Pancreas (tissue), 10 donors: ENCODE measurements around the gene ANGEL2. TPM values are rescaled to one million over a fixed set of nuclear protein-coding genes. Genes with fewer than 3 reads are reported as not detected.

Source experiments
- ATAC-seq, 4 donors: fragments of 200-7000 bp; cut with Tn5 transposase; one replicate each; pipeline versions ENCODE4 v1.8.0 to v1.9.1; 2020; ENCODE audit warnings: mild to moderate bottlenecking in 4 of 4, moderate library complexity in 4 of 4
- DNase-seq, 6 donors: peaks; one replicate each; pipeline ENCODE4 v3.0.0-alpha.2; 2020
- FAIRE-seq: peaks from 2 replicates; lab custom pipeline; 2012; peaks lifted over from hg19 to GRCh38; lab: Jason Lieb, UNC
- H3K27ac ChIP-seq, 4 donors: fragments of 200-600 bp; sonication (generic); 1 replicate in 3 of 4; 2 replicates in 1 of 4; pipeline versions ENCODE4 v1.5.0 to v1.8.0; 2020
- H3K27me3 ChIP-seq, 4 donors: fragments of 200-600 bp; one replicate each; pipeline ENCODE4 v1.8.0; 2021
- H3K36me3 ChIP-seq, 3 donors: fragments of 200-600 bp; sonication (generic) in 1 of 3; one replicate each; pipeline versions ENCODE4 v1.5.0 to v1.8.0; 2020 to 2021
- H3K4me1 ChIP-seq, 3 donors: fragments of 200-600 bp; one replicate each; pipeline ENCODE4 v1.8.0; 2021
- H3K4me3 ChIP-seq, 4 donors: fragments of 200-600 bp; sonication (generic) in 2 of 4; one replicate each; pipeline versions ENCODE4 v1.5.0 to v1.8.0; 2020 to 2021
- H3K9me3 ChIP-seq, 4 donors: fragments of 200-600 bp; one replicate each; pipeline ENCODE4 v1.8.0; 2021
- WGBS, 2 donors: extraction: QIAGEN DNeasy Blood & Tissue Kit; methylation state at CpG; one replicate each; pipeline ENCODE4 v1.1.7; 2013; 5-methylcytosine and 5-hydroxymethylcytosine counted together
- intact Hi-C, 3 donors: fragments of 100-400 bp; cut with DNase I; formaldehyde crosslinking; loops; one replicate each; pipeline versions ENCODE4 v1.11.1 to v1.14.2; 2022
- polyA plus RNA-seq, 2 donors: library from polyadenylated mRNA; stranded (reverse); fragments of 200-250 nt; gene quantifications; one replicate each; pipeline ENCODE4 v1.2.3, GENCODE V29; 2013
- total RNA-seq, 6 donors: library from RNA; stranded (reverse); fragmentation: NEBNext Ultra II Directional in 4 of 6; extraction: Animal tissue kit (Norgen Biotek cat#: 25700) in 4 of 6; gene quantifications; one replicate each; pipeline versions ENCODE4 v1.2.1 to v1.2.4, GENCODE V29; 2021 to 2023
- TF ChIP-seq, protein P1 (sequence below), 4 donors: fragments of 200-600 bp; sonication (generic) in 3 of 4; IDR thresholded peaks; one replicate each; pipeline versions ENCODE4 v1.5.0 to v1.8.0; 2021; ENCODE audit warnings: antibody characterized with exemption in 4 of 4
- donor health status: healthy with polysubstance abuse.
- donor health status: DM: no; HTN: no; CAD: no; lungs with moderate emphysema.
- donor health status: DM: no; HTN: no; CAD: no.
- donor health status: control.
- donor health status: control.
- donor health status: Bipolar disorder and iron deficiency.
- donor health status: DM: yes; HTN: yes; CAD: no.
- donor health status: DM: no; HTN: no; CAD: no.
- donor health status: DM: no; HTN: no; CAD: no.
- donor health status: DM: yes; HTN: yes; CAD: no.

ANGEL2 gene
- total and polyA plus RNA-seq, 8 donors = 9.8 to 17.2 (median 11.8) TPM

DNA sequence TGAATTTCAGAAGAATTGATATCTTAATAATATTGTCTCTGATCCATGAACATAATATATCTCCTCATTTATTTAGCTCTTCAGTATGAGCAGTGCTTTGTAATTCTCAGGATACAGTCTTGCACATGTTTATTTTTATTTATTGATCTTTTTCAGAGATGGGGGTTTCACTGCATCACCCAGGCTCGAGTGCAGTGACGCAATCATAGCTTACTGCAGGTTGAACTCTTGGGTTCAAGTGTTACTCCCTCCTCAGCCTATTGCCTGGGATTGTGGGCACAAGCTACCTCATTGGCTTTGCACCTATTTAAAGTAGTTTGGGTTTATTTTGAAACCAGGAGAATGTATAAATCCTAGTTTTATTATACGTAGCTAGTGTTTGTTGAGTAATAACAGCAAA lies 40.1 kb upstream of the ANGEL2 start:
- H3K27me3 ChIP-seq = no peaks in the 10 kb centered on the region
- WGBS, 2 donors = 69 to 75% methylated on average over 3 of the region's 3 CpGs
- intact Hi-C loops = no loop called here
- TF ChIP-seq, protein P1, sequence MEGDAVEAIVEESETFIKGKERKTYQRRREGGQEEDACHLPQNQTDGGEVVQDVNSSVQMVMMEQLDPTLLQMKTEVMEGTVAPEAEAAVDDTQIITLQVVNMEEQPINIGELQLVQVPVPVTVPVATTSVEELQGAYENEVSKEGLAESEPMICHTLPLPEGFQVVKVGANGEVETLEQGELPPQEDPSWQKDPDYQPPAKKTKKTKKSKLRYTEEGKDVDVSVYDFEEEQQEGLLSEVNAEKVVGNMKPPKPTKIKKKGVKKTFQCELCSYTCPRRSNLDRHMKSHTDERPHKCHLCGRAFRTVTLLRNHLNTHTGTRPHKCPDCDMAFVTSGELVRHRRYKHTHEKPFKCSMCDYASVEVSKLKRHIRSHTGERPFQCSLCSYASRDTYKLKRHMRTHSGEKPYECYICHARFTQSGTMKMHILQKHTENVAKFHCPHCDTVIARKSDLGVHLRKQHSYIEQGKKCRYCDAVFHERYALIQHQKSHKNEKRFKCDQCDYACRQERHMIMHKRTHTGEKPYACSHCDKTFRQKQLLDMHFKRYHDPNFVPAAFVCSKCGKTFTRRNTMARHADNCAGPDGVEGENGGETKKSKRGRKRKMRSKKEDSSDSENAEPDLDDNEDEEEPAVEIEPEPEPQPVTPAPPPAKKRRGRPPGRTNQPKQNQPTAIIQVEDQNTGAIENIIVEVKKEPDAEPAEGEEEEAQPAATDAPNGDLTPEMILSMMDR (IDR thresholded peaks at IDR 0.05) = no peak
- FAIRE-seq (no peak), ATAC-seq (no peak), DNase-seq (no peak)
- H3K27ac ChIP-seq = no peak overlapping the region
- H3K36me3 ChIP-seq = no peaks in the 10 kb centered on the region
- no peak overlapping the region for H3K4me3 ChIP-seq
- peaks cover 7 to 10% (median 8%) of the 10 kb centered on the region in 3 donors for H3K4me1 ChIP-seq
- no peaks in the 10 kb centered on the region for H3K9me3 ChIP-seq

DNA sequence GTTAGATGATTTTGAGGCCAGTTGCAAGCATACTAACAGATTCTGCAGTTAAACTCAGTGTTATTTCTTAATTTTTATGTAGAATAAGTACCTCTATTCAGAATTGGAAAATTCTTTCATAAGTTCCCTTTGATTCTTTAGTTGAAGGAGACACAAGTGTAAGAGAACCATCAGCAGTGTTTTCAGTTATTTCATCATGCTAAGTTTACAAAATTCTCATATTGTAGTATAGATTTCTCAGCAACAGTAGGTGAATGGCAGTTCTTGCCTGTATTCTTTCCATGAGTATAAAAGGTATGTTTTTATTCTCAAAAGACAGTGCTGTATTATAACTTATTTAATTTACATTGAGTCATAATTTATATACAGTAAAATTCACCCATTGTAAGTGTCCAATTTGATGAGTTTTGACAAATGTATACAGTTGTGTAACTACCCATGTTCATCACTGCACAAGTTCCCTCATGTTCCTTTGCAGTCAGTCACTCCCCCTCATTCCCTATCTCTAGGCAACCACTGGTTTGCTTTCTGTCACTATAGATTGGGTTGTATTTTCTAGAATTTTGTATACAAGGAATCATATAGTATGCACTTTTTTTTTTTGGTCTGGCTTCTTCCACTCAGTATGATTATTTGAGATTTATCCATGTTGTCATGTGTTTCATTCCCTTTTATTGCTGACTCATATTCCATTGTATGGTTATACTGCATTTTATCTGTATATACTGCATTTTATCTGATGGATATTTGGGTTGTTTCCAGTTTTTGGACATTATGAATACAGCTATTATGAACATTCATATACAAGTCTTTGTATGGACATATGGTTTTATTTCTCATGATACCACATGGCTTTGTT lies 39.3 kb upstream of the ANGEL2 start:
- H3K9me3 ChIP-seq = no peaks in the 10 kb centered on the region
- no peak overlapping the region for H3K27ac ChIP-seq
- no peak overlapping the region for H3K4me3 ChIP-seq
- no peak for DNase-seq
- no peak for FAIRE-seq
- H3K4me1 ChIP-seq = peaks cover 7 to 14% (median 8%) of the 10 kb centered on the region in 3 donors
- intact Hi-C loops = no loop called here
- no peaks in the 10 kb centered on the region for H3K27me3 ChIP-seq
- TF ChIP-seq, protein P1 (IDR thresholded peaks at IDR 0.05) = no peak
- no peak for ATAC-seq
- no peaks in the 10 kb centered on the region for H3K36me3 ChIP-seq

DNA sequence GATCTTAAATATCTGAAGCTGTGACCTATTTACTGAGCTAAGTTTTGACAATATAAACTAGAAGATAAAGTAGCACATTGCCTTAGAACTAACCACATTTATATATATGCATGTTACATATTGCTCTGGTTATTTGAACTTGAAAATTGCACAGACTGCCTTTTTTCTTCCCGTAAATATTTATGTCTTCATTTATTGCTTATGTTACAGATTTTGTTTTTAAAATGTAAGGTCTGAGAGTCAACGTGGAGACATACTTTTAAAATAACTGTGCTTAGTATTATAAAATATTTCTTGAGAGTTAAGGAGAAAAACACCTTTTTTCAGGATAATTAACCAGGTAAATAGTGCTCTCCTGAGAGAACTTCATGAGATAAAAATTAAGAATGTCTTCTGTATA lies 38.5 kb upstream of the ANGEL2 start:
- Histone ChIP-seq H3K27me3 (no peaks in the 10 kb centered on the region), H3K4me1 (peaks cover 7 to 14% (median 8%) of the 10 kb centered on the region in 3 donors), H3K4me3 (no peak overlapping the region), H3K27ac (no peak overlapping the region), H3K36me3 (no peaks in the 10 kb centered on the region), H3K9me3 (no peaks in the 10 kb centered on the region)
- ATAC-seq (no peak), DNase-seq (no peak), FAIRE-seq (no peak)
- TF ChIP-seq, protein P1 (IDR thresholded peaks at IDR 0.05) = no peak
- intact Hi-C loops = no loop called here
- 84 to 91% methylated on average over 2 of the region's 2 CpGs for WGBS, 2 donors

DNA sequence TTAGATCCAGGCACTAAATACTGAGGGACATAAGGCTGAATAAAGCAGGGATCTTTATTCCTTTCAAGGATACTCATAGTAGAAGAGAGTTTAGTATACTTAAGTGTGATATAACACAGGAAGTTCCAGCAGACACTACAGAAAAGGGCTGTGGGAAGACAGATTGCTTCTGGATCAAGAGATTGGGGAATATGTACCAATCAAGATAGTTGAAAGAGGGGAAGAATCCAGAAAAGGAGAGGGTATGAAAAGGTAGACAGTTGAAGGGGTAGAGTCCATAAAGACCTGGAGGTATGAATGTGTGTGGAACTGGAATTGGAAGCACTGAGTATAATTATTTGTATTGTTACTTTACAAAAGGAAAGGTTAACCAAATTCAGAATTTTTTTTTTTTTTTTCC lies 37.8 kb upstream of the ANGEL2 start:
- no peak overlapping the region for H3K27ac ChIP-seq
- no peaks in the 10 kb centered on the region for H3K36me3 ChIP-seq
- FAIRE-seq (no peak), ATAC-seq (no peak), DNase-seq (no peak)
- H3K27me3 ChIP-seq = no peaks in the 10 kb centered on the region
- H3K9me3 ChIP-seq = no peaks in the 10 kb centered on the region
- TF ChIP-seq, protein P1 (IDR thresholded peaks at IDR 0.05) = no peak
- intact Hi-C loops = no loop called here
- H3K4me1 ChIP-seq = peaks cover 7 to 14% (median 8%) of the 10 kb centered on the region in 3 donors
- H3K4me3 ChIP-seq = no peak overlapping the region

DNA sequence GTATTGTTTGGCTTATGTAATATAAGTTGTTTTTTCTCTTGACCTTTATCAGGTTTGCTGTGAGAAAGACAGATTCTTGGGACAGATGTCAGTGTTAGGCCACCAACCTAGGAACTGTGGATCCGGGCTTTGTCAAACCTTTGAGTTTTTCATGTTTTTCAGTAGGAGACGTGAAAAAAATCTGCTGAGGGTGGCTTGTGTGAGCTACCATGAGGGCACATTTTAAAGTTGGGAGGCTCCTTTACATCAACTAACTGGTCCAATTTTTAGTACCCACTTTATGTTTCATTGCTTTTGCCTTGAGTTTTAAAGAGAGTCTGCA lies 36.2 kb upstream of the ANGEL2 start:
- FAIRE-seq (no peak), ATAC-seq (no peak), DNase-seq (no peak)
- intact Hi-C loops = no loop called here
- H3K27me3 ChIP-seq = no peaks in the 10 kb centered on the region
- no peak overlapping the region for H3K27ac ChIP-seq
- peaks cover 7 to 14% (median 8%) of the 10 kb centered on the region in 3 donors for H3K4me1 ChIP-seq
- H3K36me3 ChIP-seq = no peaks in the 10 kb centered on the region
- TF ChIP-seq, protein P1 (IDR thresholded peaks at IDR 0.05) = no peak
- 12 to 13% methylated on average over 2 of the region's 2 CpGs for WGBS, 2 donors
- no peaks in the 10 kb centered on the region for H3K9me3 ChIP-seq
- peak overlapping the region; percentile 51 to 90 (median 80) for H3K4me3 ChIP-seq
